GM19240 (cell line): Measurements from ENCODE around the gene LRRC8E.

Experiments used
- DNase-seq: peaks from one replicate; pipeline ENCODE4 v3.0.0; 2011; ENCODE audit warnings: low spot score; ENCODE audit not compliant: insufficient read length

The LRRC8E gene

GRCh38 chr19:7888145-7888825 is at the start of gene LRRC8E:
LRRC8E (plus strand) TSS chr19:7888510; CDS start chr19:7895604, 7,094 bp downstream.
- DNase-seq: no peak

- no peak for DNase-seq
Measured at GRCh38 chr19:7839476-7839875, 48.8 kb upstream of the LRRC8E start.

GRCh38 chr19:7840629-7841028 is 47.7 kb upstream of the LRRC8E start:
- no peak for DNase-seq

- no peak for DNase-seq
Measured at GRCh38 chr19:7841751-7842660, 46.3 kb upstream of the LRRC8E start.

GRCh38 chr19:7842661-7843294 is 45.5 kb upstream of the LRRC8E start:
- DNase-seq: no peak

GRCh38 chr19:7843521-7843920 is 44.8 kb upstream of the LRRC8E start:
- DNase-seq: no peak

GRCh38 chr19:7844405-7844804 is 43.9 kb upstream of the LRRC8E start:
- DNase-seq: no peak

GRCh38 chr19:7844951-7845350 is 43.4 kb upstream of the LRRC8E start:
- DNase-seq: no peak

- no peak for DNase-seq
Measured at GRCh38 chr19:7845390-7846154, 42.7 kb upstream of the LRRC8E start.

GRCh38 chr19:7846155-7846646 is 42.1 kb upstream of the LRRC8E start:
- DNase-seq: no peak

GRCh38 chr19:7847664-7848063 is 40.6 kb upstream of the LRRC8E start:
- DNase-seq: no peak

GRCh38 chr19:7848779-7849457 is 39.4 kb upstream of the LRRC8E start:
- DNase-seq: no peak

- no peak for DNase-seq
Measured at GRCh38 chr19:7849631-7849999, 38.7 kb upstream of the LRRC8E start.

- DNase-seq: no peak
Measured at GRCh38 chr19:7850000-7850813, 38.1 kb upstream of the LRRC8E start.

- no peak for DNase-seq
Measured at GRCh38 chr19:7850945-7851622, 37.2 kb upstream of the LRRC8E start.

GRCh38 chr19:7851623-7852500 is 36.4 kb upstream of the LRRC8E start:
- DNase-seq: no peak

- DNase-seq: peak; percentile 97
Measured at GRCh38 chr19:7852851-7853769, 35.2 kb upstream of the LRRC8E start.
